Pancreas (tissue), 10 donors: ENCODE measurements around the gene NIPSNAP3A. TPM values are rescaled to one million over a fixed set of nuclear protein-coding genes. Genes with fewer than 3 reads are reported as not detected.

Source experiments
- ATAC-seq, 4 donors: fragments of 200-7000 bp; cut with Tn5 transposase; one replicate each; pipeline versions ENCODE4 v1.8.0 to v1.9.1; 2020; ENCODE audit warnings: mild to moderate bottlenecking in 4 of 4, moderate library complexity in 4 of 4
- DNase-seq, 6 donors: peaks; one replicate each; pipeline ENCODE4 v3.0.0-alpha.2; 2020
- FAIRE-seq: peaks from 2 replicates; lab custom pipeline; 2012; peaks lifted over from hg19 to GRCh38; lab: Jason Lieb, UNC
- H3K27ac ChIP-seq, 4 donors: fragments of 200-600 bp; sonication (generic); 1 replicate in 3 of 4; 2 replicates in 1 of 4; pipeline versions ENCODE4 v1.5.0 to v1.8.0; 2020
- H3K27me3 ChIP-seq, 4 donors: fragments of 200-600 bp; one replicate each; pipeline ENCODE4 v1.8.0; 2021
- H3K36me3 ChIP-seq, 3 donors: fragments of 200-600 bp; sonication (generic) in 1 of 3; one replicate each; pipeline versions ENCODE4 v1.5.0 to v1.8.0; 2020 to 2021
- H3K4me1 ChIP-seq, 3 donors: fragments of 200-600 bp; one replicate each; pipeline ENCODE4 v1.8.0; 2021
- H3K4me3 ChIP-seq, 4 donors: fragments of 200-600 bp; sonication (generic) in 2 of 4; one replicate each; pipeline versions ENCODE4 v1.5.0 to v1.8.0; 2020 to 2021
- H3K9me3 ChIP-seq, 4 donors: fragments of 200-600 bp; one replicate each; pipeline ENCODE4 v1.8.0; 2021
- WGBS, 2 donors: extraction: QIAGEN DNeasy Blood & Tissue Kit; methylation state at CpG; one replicate each; pipeline ENCODE4 v1.1.7; 2013; 5-methylcytosine and 5-hydroxymethylcytosine counted together
- intact Hi-C, 3 donors: fragments of 100-400 bp; cut with DNase I; formaldehyde crosslinking; loops; one replicate each; pipeline versions ENCODE4 v1.11.1 to v1.14.2; 2022
- polyA plus RNA-seq, 2 donors: library from polyadenylated mRNA; stranded (reverse); fragments of 200-250 nt; gene quantifications; one replicate each; pipeline ENCODE4 v1.2.3, GENCODE V29; 2013
- total RNA-seq, 6 donors: library from RNA; stranded (reverse); fragmentation: NEBNext Ultra II Directional in 4 of 6; extraction: Animal tissue kit (Norgen Biotek cat#: 25700) in 4 of 6; gene quantifications; one replicate each; pipeline versions ENCODE4 v1.2.1 to v1.2.4, GENCODE V29; 2021 to 2023
- TF ChIP-seq, protein P1 (sequence below), 4 donors: fragments of 200-600 bp; sonication (generic) in 3 of 4; IDR thresholded peaks; one replicate each; pipeline versions ENCODE4 v1.5.0 to v1.8.0; 2021; ENCODE audit warnings: antibody characterized with exemption in 4 of 4
- donor health status: healthy with polysubstance abuse.
- donor health status: DM: no; HTN: no; CAD: no; lungs with moderate emphysema.
- donor health status: DM: no; HTN: no; CAD: no.
- donor health status: control.
- donor health status: control.
- donor health status: Bipolar disorder and iron deficiency.
- donor health status: DM: yes; HTN: yes; CAD: no.
- donor health status: DM: no; HTN: no; CAD: no.
- donor health status: DM: no; HTN: no; CAD: no.
- donor health status: DM: yes; HTN: yes; CAD: no.

Gene NIPSNAP3A
- total and polyA plus RNA-seq, 8 donors, result 4.1 to 22.9 (median 8.1) TPM

DNA sequence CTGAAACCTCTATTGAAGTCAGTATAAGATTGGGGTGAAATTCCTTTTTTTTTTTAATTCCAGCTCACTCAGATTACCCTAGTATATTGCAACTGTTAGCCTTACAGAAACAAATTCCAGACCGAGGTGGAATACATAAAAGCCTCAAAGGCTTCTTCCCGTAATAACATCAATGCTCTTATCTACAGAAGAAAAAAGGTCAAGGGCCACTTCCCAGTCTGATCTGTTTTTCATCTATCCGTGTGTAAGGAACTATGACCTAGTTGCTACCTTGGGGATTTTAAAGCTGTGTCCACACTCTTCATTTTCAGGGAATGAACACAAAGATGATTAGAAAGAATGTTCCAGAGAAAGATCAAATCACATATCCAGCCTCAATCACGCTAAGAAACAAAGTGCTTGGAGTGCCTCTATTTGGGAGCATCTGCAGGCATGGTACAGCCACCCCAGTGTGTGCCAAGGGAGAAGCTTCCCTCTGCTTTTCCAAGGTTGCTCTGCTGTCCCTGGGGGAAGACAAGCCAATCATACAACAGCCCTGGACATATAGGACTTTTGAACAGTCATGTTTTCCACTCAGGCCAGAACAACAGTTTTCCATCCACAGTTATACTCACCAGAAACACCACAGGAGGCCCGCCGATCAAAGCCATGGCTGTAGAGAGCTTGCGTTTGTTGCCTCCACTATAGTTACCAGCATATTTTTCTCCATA, 40.0 kb downstream of the NIPSNAP3A start:
- H3K27me3 ChIP-seq, result no peaks in the 10 kb centered on the region
- H3K4me3 ChIP-seq, result no peak overlapping the region
- WGBS, 2 donors, result 68 to 69% methylated on average over 7 of the region's 7 CpGs
- TF ChIP-seq, protein P1, sequence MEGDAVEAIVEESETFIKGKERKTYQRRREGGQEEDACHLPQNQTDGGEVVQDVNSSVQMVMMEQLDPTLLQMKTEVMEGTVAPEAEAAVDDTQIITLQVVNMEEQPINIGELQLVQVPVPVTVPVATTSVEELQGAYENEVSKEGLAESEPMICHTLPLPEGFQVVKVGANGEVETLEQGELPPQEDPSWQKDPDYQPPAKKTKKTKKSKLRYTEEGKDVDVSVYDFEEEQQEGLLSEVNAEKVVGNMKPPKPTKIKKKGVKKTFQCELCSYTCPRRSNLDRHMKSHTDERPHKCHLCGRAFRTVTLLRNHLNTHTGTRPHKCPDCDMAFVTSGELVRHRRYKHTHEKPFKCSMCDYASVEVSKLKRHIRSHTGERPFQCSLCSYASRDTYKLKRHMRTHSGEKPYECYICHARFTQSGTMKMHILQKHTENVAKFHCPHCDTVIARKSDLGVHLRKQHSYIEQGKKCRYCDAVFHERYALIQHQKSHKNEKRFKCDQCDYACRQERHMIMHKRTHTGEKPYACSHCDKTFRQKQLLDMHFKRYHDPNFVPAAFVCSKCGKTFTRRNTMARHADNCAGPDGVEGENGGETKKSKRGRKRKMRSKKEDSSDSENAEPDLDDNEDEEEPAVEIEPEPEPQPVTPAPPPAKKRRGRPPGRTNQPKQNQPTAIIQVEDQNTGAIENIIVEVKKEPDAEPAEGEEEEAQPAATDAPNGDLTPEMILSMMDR (IDR thresholded peaks at IDR 0.05), result no peak
- ATAC-seq (no peak), DNase-seq (no peak), FAIRE-seq (no peak)
- H3K9me3 ChIP-seq, result no peaks in the 10 kb centered on the region
- intact Hi-C loops, result no loop called here
- H3K27ac ChIP-seq, result no peak overlapping the region
- peaks cover 0 to 86% (median 10%) of the 10 kb centered on the region in 3 donors for H3K36me3 ChIP-seq
- H3K4me1 ChIP-seq, result no peaks in the 10 kb centered on the region

DNA sequence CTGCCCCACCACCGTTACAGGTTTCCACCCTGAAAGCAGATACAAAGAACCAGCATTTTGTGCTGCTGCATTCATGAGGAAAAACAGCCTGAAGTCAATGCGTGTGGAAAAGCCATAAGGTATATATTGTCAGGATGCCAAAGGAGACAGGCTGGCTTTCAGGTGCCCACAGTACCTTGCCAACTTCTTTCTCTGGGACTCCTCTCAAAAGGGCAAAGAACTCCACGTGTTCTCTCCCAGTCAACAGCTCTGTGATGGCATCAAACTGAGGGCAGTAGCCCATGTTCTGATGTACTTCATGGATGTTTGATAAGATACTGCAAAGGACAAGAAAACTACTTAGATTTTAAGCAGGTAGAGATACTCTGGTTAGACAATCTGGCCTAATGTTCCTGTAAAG, 40.8 kb downstream of the NIPSNAP3A start:
- Histone ChIP-seq H3K36me3 (peaks cover 0 to 90% (median 10%) of the 10 kb centered on the region in 3 donors), H3K4me1 (no peaks in the 10 kb centered on the region), H3K27me3 (no peaks in the 10 kb centered on the region), H3K9me3 (no peaks in the 10 kb centered on the region), H3K27ac (no peak overlapping the region), H3K4me3 (no peak overlapping the region)
- DNase-seq (no peak), FAIRE-seq (no peak), ATAC-seq (no peak)
- TF ChIP-seq, protein P1 (IDR thresholded peaks at IDR 0.05), result no peak
- intact Hi-C loops, result no loop called here
- WGBS, 2 donors, result 64 to 68% methylated on average over 3 of the region's 3 CpGs

DNA sequence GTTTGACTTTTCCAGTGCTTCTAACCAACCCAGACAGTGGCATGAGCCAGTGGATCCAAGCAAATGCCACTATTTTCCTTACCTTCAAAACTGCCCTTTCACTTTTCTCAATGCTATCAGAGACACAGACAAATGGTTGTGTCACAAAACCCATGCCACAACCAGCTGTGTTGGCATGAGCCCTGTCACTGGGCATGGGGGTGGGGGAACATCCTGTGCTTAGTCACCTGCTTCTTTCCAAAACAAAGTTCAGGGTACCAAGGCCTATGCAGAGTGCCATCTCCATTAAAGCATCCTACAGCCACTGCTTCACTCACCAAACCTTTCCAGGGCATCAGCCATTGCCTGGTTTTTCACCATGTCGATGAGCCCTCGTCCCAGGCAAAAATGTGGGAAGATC, 46.6 kb downstream of the NIPSNAP3A start:
- no peaks in the 10 kb centered on the region for H3K27me3 ChIP-seq
- intact Hi-C loops, result no loop called here
- H3K36me3 ChIP-seq, result peaks cover 4 to 88% (median 29%) of the 10 kb centered on the region in 3 donors
- no peak for DNase-seq
- WGBS, 2 donors, result 98 to 99% methylated on average over 2 of the region's 2 CpGs
- H3K9me3 ChIP-seq, result no peaks in the 10 kb centered on the region
- no peak overlapping the region for H3K4me3 ChIP-seq
- TF ChIP-seq, protein P1 (IDR thresholded peaks at IDR 0.05), result no peak
- no peak for FAIRE-seq
- no peak overlapping the region for H3K27ac ChIP-seq
- H3K4me1 ChIP-seq, result no peaks in the 10 kb centered on the region
- ATAC-seq, result no peak

DNA sequence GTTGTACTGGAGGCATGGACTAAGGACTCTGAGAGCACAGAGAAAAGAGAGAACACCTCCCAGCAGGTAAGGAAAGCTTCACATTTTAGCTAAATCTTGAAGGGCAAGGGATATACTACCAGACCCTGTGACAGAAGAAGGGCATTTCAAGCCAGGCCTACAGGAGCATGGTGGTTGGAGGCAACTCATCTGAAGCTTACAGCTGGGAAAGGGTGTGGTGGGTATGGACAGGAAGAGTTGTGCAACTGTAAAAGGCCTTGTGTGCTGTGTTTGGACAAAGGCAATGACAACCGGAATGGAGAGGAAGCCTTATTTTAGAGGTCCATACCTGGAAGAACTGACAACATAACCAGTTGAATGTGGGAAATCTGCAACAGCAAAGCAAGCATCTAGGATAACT, 47.6 kb downstream of the NIPSNAP3A start:
- ATAC-seq (no peak), FAIRE-seq (no peak), DNase-seq (no peak)
- TF ChIP-seq, protein P1 (IDR thresholded peaks at IDR 0.05), result no peak
- Histone ChIP-seq H3K27me3 (no peaks in the 10 kb centered on the region), H3K4me3 (no peak overlapping the region), H3K9me3 (no peaks in the 10 kb centered on the region), H3K4me1 (no peaks in the 10 kb centered on the region), H3K27ac (no peak overlapping the region), H3K36me3 (peaks cover 4 to 79% (median 28%) of the 10 kb centered on the region in 3 donors)
- WGBS, 2 donors, result 59 to 71% methylated on average over 1 of the region's 1 CpG
- intact Hi-C loops, result no loop called here

DNA sequence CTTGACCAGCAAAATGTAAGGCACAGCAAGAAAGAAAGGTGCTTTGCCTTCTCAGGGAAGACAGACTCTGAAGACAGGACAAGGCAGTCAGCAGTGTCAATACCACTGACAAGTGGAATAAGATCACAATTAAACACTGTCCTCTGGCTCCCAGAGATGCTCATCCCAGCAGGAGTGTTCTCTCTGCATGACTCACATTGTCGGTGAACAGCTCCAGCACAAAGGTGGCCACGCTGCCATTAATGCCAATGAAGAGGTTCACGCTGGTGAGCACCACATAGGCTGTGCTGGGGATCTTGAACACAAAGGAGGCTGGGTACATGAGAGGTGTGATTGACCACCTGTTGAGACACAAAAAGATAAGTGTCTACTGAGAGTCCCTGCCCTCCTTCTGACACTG, 48.4 kb downstream of the NIPSNAP3A start:
- no peaks in the 10 kb centered on the region for H3K4me1 ChIP-seq
- H3K4me3 ChIP-seq, result no peak overlapping the region
- no peak for ATAC-seq
- FAIRE-seq, result no peak
- peaks cover 4 to 79% (median 28%) of the 10 kb centered on the region in 3 donors for H3K36me3 ChIP-seq
- no peak overlapping the region for H3K27ac ChIP-seq
- H3K9me3 ChIP-seq, result no peaks in the 10 kb centered on the region
- no peak for DNase-seq
- no peaks in the 10 kb centered on the region for H3K27me3 ChIP-seq
- WGBS, 2 donors, result 92 to 94% methylated on average over 3 of the region's 3 CpGs
- intact Hi-C loops, result no loop called here
- TF ChIP-seq, protein P1 (IDR thresholded peaks at IDR 0.05), result no peak
